Neural progenitor cell (in vitro differentiated cells): ENCODE results near the gene SLC25A12. TPM values are rescaled to one million over a fixed set of nuclear protein-coding genes. Genes with fewer than 3 reads are reported as not detected.

ENCODE experiments used
- DNase-seq: peaks from one replicate; pipeline ENCODE4 v3.0.0-alpha.2; 2016; ENCODE audit warnings: low spot score
- H2AFZ ChIP-seq: fragments of 200-600 bp; sonication (generic); replicated peaks from 2 replicates; pipeline ENCODE4 v1.6.1; 2016; ENCODE audit warnings: antibody characterized with exemption
- H3F3A ChIP-seq: fragments of 200-600 bp; sonication (generic); 2 replicates; pipeline ENCODE4 v1.6.1; 2016; ENCODE audit warnings: antibody characterized with exemption, low read depth
- H3K27ac ChIP-seq: fragments of 200-600 bp; sonication (generic); 2 replicates; pipeline ENCODE4 v1.5.1; 2016; ENCODE audit warnings: mild to moderate bottlenecking
- H3K27me3 ChIP-seq: fragments of 200-600 bp; sonication (generic); 2 replicates; pipeline ENCODE4 v1.6.1; 2016; ENCODE audit warnings: mild to moderate bottlenecking, moderate library complexity
- H3K36me3 ChIP-seq: fragments of 200-600 bp; sonication (generic); 2 replicates; pipeline ENCODE4 v1.5.1; 2016
- H3K4me1 ChIP-seq: fragments of 200-600 bp; sonication (generic); 2 replicates; pipeline ENCODE4 v1.6.1; 2016; ENCODE audit warnings: mixed run types
- H3K4me2 ChIP-seq: fragments of 200-600 bp; sonication (generic); 2 replicates; pipeline ENCODE4 v1.6.1; 2016
- H3K4me3 ChIP-seq: fragments of 200-600 bp; sonication (generic); 2 replicates; pipeline ENCODE4 v1.5.1; 2016
- H3K79me2 ChIP-seq: fragments of 200-600 bp; sonication (generic); 2 replicates; pipeline ENCODE4 v1.6.1; 2016; ENCODE audit warnings: low read depth
- H3K9ac ChIP-seq: fragments of 200-600 bp; sonication (generic); 2 replicates; pipeline ENCODE4 v1.6.1; 2016
- H3K9me3 ChIP-seq: fragments of 200-600 bp; sonication (generic); 2 replicates; pipeline ENCODE4 v1.5.1; 2016; ENCODE audit warnings: low read depth
- H4K20me1 ChIP-seq: fragments of 200-600 bp; sonication (generic); 2 replicates; pipeline ENCODE4 v1.6.1; 2016; ENCODE audit warnings: low read depth
- H3K27ac Mint-ChIP-seq: 3 replicates; pipeline ENCODE4 v1.8.0; 2021; ENCODE audit warnings: mixed read lengths
- H3K27me3 Mint-ChIP-seq: 2 replicates; pipeline ENCODE4 v1.8.0; 2022; ENCODE audit warnings: low read depth, mild to moderate bottlenecking, inconsistent platforms, moderate library complexity, mixed read lengths; ENCODE audit not compliant: insufficient read depth
- H3K36me3 Mint-ChIP-seq: 3 replicates; pipeline ENCODE4 v1.8.0; 2021; ENCODE audit warnings: mixed read lengths
- H3K4me1 Mint-ChIP-seq: 3 replicates; pipeline ENCODE4 v1.8.0; 2021; ENCODE audit warnings: mixed read lengths
- H3K4me3 Mint-ChIP-seq: 3 replicates; pipeline ENCODE4 v1.8.0; 2021; ENCODE audit warnings: mild to moderate bottlenecking, moderate library complexity, mixed read lengths
- H3K9me3 Mint-ChIP-seq: 3 replicates; pipeline ENCODE4 v1.8.0; 2020; ENCODE audit warnings: mixed read lengths
- EZH2 ChIP-seq: fragments of 200-600 bp; sonication (generic); IDR thresholded peaks from 2 replicates; pipeline ENCODE4 v1.6.1; 2017; ENCODE audit warnings: antibody characterized with exemption, mild to moderate bottlenecking, moderate library complexity
- EZH2phosphoT487 ChIP-seq: fragments of 200-600 bp; sonication (generic); IDR thresholded peaks from 2 replicates; pipeline ENCODE4 v1.6.1; 2017; ENCODE audit warnings: antibody characterized with exemption
- total RNA-seq: library from RNA; depleted of rRNA; stranded (reverse); fragments of >200 nt; gene quantifications from 2 replicates; pipeline ENCODE4 v1.2.3, GENCODE V29; 2015; ENCODE audit warnings: low replicate concordance
- TF ChIP-seq, protein P1 (sequence below): fragments of 200-600 bp; sonication (generic); IDR thresholded peaks from 2 replicates; pipeline ENCODE4 v1.5.1; 2017; ENCODE audit warnings: antibody characterized with exemption, mild to moderate bottlenecking

SLC25A12 gene
- total RNA-seq, 1 donor from 2014 or later: 1.4 TPM

DNA sequence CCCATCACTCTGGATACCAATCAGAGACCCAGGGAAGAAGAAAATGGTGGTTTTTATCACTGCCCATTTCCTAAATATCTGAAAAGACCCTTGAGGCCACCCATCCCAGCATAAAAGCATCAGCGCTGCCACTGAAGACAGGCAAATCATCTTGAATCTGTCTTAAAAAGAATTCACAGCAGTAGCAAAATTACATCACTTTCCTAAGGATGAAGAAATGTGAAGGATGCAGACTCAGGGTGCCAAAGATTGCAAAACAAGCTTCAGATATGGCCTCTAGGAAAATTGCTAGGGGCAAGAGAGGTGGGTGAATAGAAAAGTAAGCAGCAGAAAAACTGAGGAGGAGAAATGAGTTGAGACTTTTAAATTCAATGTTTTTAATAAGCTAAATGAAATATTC, 70.0 kb downstream of the SLC25A12 start:
- peaks cover 27% of the 10 kb centered on the region for H3K36me3 Mint-ChIP-seq
- no peaks in the 10 kb centered on the region for H3K27me3 Mint-ChIP-seq
- no peak for DNase-seq

DNA sequence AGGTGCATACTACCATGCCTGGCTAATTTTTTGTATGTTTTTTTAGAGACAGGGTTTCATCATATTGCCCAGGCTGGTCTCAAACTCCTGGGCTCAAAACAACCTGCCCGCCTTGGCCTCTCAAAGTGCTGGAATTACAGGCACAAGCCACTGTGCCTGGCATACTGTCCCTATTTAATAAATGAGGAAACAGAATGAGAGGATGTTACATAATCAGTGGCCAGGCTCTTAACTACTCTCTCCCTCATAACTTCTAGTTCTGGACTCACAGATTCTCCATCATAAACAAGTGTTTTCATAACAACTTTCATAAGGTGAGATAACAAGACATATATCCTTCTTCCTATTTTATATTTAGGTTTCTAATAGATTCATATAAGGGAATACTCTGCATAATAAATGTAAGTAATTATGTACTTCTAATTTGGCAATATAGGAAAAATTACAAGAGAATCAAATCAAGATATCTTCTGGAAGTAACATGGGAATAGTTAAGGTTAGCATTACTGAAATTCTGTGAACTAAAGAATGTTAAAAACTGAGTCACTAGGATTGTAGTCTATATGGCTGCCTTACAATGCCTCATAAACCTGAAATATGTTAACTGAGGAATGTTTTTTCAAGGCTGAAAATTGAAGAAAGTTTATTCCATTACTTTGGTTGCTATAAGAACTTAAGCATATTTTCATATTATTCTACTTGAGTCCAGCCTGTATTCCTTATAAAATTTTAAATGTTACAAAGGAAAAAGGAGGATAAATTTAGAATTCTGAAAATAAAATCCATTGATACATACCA, 71.3 kb downstream of the SLC25A12 start:
- Histone ChIP-seq H3K4me2 (no peak overlapping the region), H3K4me3 (no peak overlapping the region), H3K9ac (no peak overlapping the region), H3K79me2 (no peaks in the 10 kb centered on the region), H4K20me1 (no peaks in the 10 kb centered on the region), H3K9me3 (no peaks in the 10 kb centered on the region), H3F3A (peaks cover 8% of the 10 kb centered on the region), H3K4me1 (no peaks in the 10 kb centered on the region), H2AFZ (no peak overlapping the region), H3K27me3 (no peaks in the 10 kb centered on the region), H3K36me3 (no peaks in the 10 kb centered on the region), H3K27ac (no peak overlapping the region)
- Mint-ChIP-seq H3K9me3 (peaks cover 2% of the 10 kb centered on the region), H3K36me3 (peaks cover 16% of the 10 kb centered on the region), H3K4me1 (no peaks in the 10 kb centered on the region), H3K27me3 (no peaks in the 10 kb centered on the region), H3K27ac (no peak overlapping the region), H3K4me3 (no peak overlapping the region)
- DNase-seq: no peak
- TF ChIP-seq EZH2phosphoT487: no peak

More for the DNA sequence above, 70.0 kb downstream of the SLC25A12 start:
- Histone ChIP-seq H3K4me2 (no peak overlapping the region), H3K9ac (no peak overlapping the region), H3K27me3 (no peaks in the 10 kb centered on the region), H3K4me3 (no peak overlapping the region), H3F3A (peaks cover 3% of the 10 kb centered on the region), H3K27ac (no peak overlapping the region), H3K36me3 (no peaks in the 10 kb centered on the region), H4K20me1 (no peaks in the 10 kb centered on the region), H3K79me2 (no peaks in the 10 kb centered on the region), H3K4me1 (no peaks in the 10 kb centered on the region), H3K9me3 (no peaks in the 10 kb centered on the region), H2AFZ (peak overlapping the region; percentile 17)
- H3K4me1 Mint-ChIP-seq: no peaks in the 10 kb centered on the region
- no peak overlapping the region for H3K4me3 Mint-ChIP-seq
- no peak for TF ChIP-seq EZH2
- TF ChIP-seq EZH2phosphoT487: no peak
- TF ChIP-seq, protein P1, sequence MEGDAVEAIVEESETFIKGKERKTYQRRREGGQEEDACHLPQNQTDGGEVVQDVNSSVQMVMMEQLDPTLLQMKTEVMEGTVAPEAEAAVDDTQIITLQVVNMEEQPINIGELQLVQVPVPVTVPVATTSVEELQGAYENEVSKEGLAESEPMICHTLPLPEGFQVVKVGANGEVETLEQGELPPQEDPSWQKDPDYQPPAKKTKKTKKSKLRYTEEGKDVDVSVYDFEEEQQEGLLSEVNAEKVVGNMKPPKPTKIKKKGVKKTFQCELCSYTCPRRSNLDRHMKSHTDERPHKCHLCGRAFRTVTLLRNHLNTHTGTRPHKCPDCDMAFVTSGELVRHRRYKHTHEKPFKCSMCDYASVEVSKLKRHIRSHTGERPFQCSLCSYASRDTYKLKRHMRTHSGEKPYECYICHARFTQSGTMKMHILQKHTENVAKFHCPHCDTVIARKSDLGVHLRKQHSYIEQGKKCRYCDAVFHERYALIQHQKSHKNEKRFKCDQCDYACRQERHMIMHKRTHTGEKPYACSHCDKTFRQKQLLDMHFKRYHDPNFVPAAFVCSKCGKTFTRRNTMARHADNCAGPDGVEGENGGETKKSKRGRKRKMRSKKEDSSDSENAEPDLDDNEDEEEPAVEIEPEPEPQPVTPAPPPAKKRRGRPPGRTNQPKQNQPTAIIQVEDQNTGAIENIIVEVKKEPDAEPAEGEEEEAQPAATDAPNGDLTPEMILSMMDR: no peak
- peaks cover 15% of the 10 kb centered on the region for H3K9me3 Mint-ChIP-seq
- H3K27ac Mint-ChIP-seq: no peak overlapping the region

DNA sequence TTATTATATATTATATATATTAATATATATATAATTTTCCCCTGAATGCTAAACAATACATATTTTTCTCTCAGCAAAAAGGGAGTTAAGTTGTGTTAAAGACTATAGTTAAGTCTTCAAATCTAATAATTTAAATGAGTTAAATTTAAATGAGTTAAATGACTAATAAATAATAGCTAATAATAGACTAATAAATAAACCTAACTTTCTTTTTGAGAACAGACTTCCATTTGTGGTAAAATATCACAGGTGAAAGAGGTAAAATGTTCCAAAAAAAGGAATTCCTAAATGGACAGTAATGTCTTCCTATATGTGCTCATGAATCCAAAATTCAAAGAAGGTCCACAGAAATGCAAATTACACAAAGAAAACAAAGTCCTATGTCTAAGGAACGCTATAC, 74.6 kb downstream of the SLC25A12 start:
- Histone ChIP-seq H3K4me2 (no peak overlapping the region), H3F3A (peaks cover 17% of the 10 kb centered on the region), H2AFZ (no peak overlapping the region), H3K27me3 (no peaks in the 10 kb centered on the region), H3K36me3 (no peaks in the 10 kb centered on the region), H3K79me2 (no peaks in the 10 kb centered on the region), H3K4me1 (peaks cover 4% of the 10 kb centered on the region), H3K27ac (no peak overlapping the region), H3K9ac (no peak overlapping the region), H3K4me3 (no peak overlapping the region), H4K20me1 (no peaks in the 10 kb centered on the region), H3K9me3 (no peaks in the 10 kb centered on the region)
- no peak for DNase-seq
- Mint-ChIP-seq H3K36me3 (peaks cover 2% of the 10 kb centered on the region), H3K27ac (no peak overlapping the region), H3K9me3 (no peaks in the 10 kb centered on the region), H3K27me3 (peaks cover 3% of the 10 kb centered on the region), H3K4me1 (peaks cover 6% of the 10 kb centered on the region), H3K4me3 (no peak overlapping the region)
- TF ChIP-seq EZH2 (no peak), EZH2phosphoT487 (no peak)
- TF ChIP-seq, protein P1: no peak

DNA sequence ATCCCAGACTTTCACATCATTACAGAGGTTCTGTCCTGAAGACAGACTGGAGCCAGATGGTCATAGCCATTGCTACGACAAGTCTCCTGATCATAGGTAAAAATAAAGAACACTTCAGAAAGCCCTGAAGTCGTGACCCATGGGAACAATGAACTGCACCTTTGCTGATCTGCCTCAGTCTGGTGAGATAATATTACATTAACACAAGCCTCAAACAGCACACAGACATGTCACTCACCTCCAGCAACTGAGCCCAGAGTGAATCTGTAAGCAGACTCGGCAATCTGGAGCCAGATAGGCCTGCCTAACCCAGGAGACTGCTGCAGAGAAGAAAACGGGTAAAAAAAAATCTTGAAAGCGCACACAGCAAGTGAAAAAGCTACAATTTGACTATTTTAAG, 79.2 kb downstream of the SLC25A12 start:
- Histone ChIP-seq H3K9me3 (no peaks in the 10 kb centered on the region), H3K9ac (no peak overlapping the region), H3K27ac (no peak overlapping the region), H2AFZ (peak overlapping the region; percentile 58), H3F3A (peaks cover 15% of the 10 kb centered on the region), H3K4me2 (no peak overlapping the region), H3K79me2 (no peaks in the 10 kb centered on the region), H3K4me3 (no peak overlapping the region), H3K36me3 (no peaks in the 10 kb centered on the region), H4K20me1 (no peaks in the 10 kb centered on the region), H3K27me3 (no peaks in the 10 kb centered on the region), H3K4me1 (peaks cover 8% of the 10 kb centered on the region)
- TF ChIP-seq EZH2: no peak
- TF ChIP-seq EZH2phosphoT487: no peak
- TF ChIP-seq, protein P1: no peak
- Mint-ChIP-seq H3K36me3 (peaks cover 2% of the 10 kb centered on the region), H3K27me3 (peaks cover 3% of the 10 kb centered on the region), H3K4me3 (no peak overlapping the region), H3K4me1 (peaks cover 7% of the 10 kb centered on the region), H3K9me3 (no peaks in the 10 kb centered on the region), H3K27ac (no peak overlapping the region)
- peak; percentile 28 for DNase-seq
